Measurements from ENCODE around the gene MAGI2.

The MAGI2 gene

GRCh38 chr7:78649976-78650375 is 803.5 kb downstream of the MAGI2 start:
- Histone ChIP-seq H3K4me3 (ENCODE audit: insufficient read depth, low read length, poor library complexity, severe bottlenecking) (no peak overlapping the region), H3F3A (ENCODE audit: insufficient read depth) (no peaks in the 10 kb centered on the region), H3K4me2 (ENCODE audit: low read depth, low read length, poor library complexity, severe bottlenecking) (no peak overlapping the region), H3K36me3 (ENCODE audit: low read length) (no peaks in the 10 kb centered on the region), H3K79me2 (ENCODE audit: insufficient read depth, low read length) (no peaks in the 10 kb centered on the region), H3K9me3 (ENCODE audit: insufficient read depth, low read length) (no peaks in the 10 kb centered on the region), H3K27ac (ENCODE audit: low read depth, low read length) (no peak overlapping the region), H3K27me3 (ENCODE audit: low read length) (no peaks in the 10 kb centered on the region), H3K9ac (ENCODE audit: low read length) (no peak overlapping the region), H3K9me2 (replicated peaks; ENCODE audit: insufficient read depth, low read length) (no peaks in the 10 kb centered on the region), H4K20me1 (ENCODE audit: low read depth, low read length) (no peaks in the 10 kb centered on the region), H2AFZ (ENCODE audit: low read depth, low read length, severe bottlenecking) (no peak overlapping the region)
- no peak for TF ChIP-seq CTCF (IDR thresholded peaks at IDR 0.05; ENCODE audit: insufficient read depth, low read length, poor library complexity, severe bottlenecking)
- TF ChIP-seq EZH2phosphoT487 (conservative IDR thresholded peaks at IDR 0.05; ENCODE audit: low read length) = no peak

GRCh38 chr7:78649236-78649635 is 804.2 kb downstream of the MAGI2 start:
- Histone ChIP-seq H3K9ac (ENCODE audit: low read length) (no peak overlapping the region), H3K36me3 (ENCODE audit: low read length) (no peaks in the 10 kb centered on the region), H3K9me3 (ENCODE audit: insufficient read depth, low read length) (no peaks in the 10 kb centered on the region), H3K9me2 (replicated peaks; ENCODE audit: insufficient read depth, low read length) (no peaks in the 10 kb centered on the region), H3K4me2 (ENCODE audit: low read depth, low read length, poor library complexity, severe bottlenecking) (no peak overlapping the region), H3K4me3 (ENCODE audit: insufficient read depth, low read length, poor library complexity, severe bottlenecking) (no peak overlapping the region), H3K27me3 (ENCODE audit: low read length) (no peaks in the 10 kb centered on the region), H2AFZ (ENCODE audit: low read depth, low read length, severe bottlenecking) (no peak overlapping the region), H4K20me1 (ENCODE audit: low read depth, low read length) (no peaks in the 10 kb centered on the region), H3K79me2 (ENCODE audit: insufficient read depth, low read length) (no peaks in the 10 kb centered on the region), H3F3A (ENCODE audit: insufficient read depth) (no peaks in the 10 kb centered on the region), H3K27ac (ENCODE audit: low read depth, low read length) (no peak overlapping the region)
- TF ChIP-seq EZH2phosphoT487 (conservative IDR thresholded peaks at IDR 0.05; ENCODE audit: low read length) (no peak), CTCF (IDR thresholded peaks at IDR 0.05; ENCODE audit: insufficient read depth, low read length, poor library complexity, severe bottlenecking) (no peak)

- no peaks in the 10 kb centered on the region for H3K27me3 ChIP-seq (ENCODE audit: low read length)
- no peaks in the 10 kb centered on the region for H3K9me3 ChIP-seq (ENCODE audit: insufficient read depth, low read length)
- H2AFZ ChIP-seq (ENCODE audit: low read depth, low read length, severe bottlenecking) = no peak overlapping the region
- H3F3A ChIP-seq (ENCODE audit: insufficient read depth) = no peaks in the 10 kb centered on the region
- H3K4me2 ChIP-seq (ENCODE audit: low read depth, low read length, poor library complexity, severe bottlenecking) = no peak overlapping the region
- no peaks in the 10 kb centered on the region for H3K36me3 ChIP-seq (ENCODE audit: low read length)
- H3K9me2 ChIP-seq (replicated peaks; ENCODE audit: insufficient read depth, low read length) = no peaks in the 10 kb centered on the region
- no peak overlapping the region for H3K4me3 ChIP-seq (ENCODE audit: insufficient read depth, low read length, poor library complexity, severe bottlenecking)
- TF ChIP-seq CTCF (IDR thresholded peaks at IDR 0.05; ENCODE audit: insufficient read depth, low read length, poor library complexity, severe bottlenecking) (no peak), EZH2phosphoT487 (conservative IDR thresholded peaks at IDR 0.05; ENCODE audit: low read length) (no peak)
- H3K27ac ChIP-seq (ENCODE audit: low read depth, low read length) = no peak overlapping the region
- H4K20me1 ChIP-seq (ENCODE audit: low read depth, low read length) = no peaks in the 10 kb centered on the region
- no peak overlapping the region for H3K9ac ChIP-seq (ENCODE audit: low read length)
- H3K79me2 ChIP-seq (ENCODE audit: insufficient read depth, low read length) = no peaks in the 10 kb centered on the region
These were observed 810.7 kb downstream of the MAGI2 start for GRCh38 chr7:78642751-78643150.
